Measurements from ENCODE around the gene CILP. TPM values are rescaled to one million over a fixed set of nuclear protein-coding genes. Genes with fewer than 3 reads are reported as not detected.
"Not testable (repeated sequence)": the region's sequence is repeated elsewhere in the genome, so short reads cannot be mapped to it uniquely, and the experiment has no call there.

The CILP gene
- total RNA-seq, 4 donors from 2014 or later = 5.4 to 49.9 (median 41.6) TPM

DNA sequence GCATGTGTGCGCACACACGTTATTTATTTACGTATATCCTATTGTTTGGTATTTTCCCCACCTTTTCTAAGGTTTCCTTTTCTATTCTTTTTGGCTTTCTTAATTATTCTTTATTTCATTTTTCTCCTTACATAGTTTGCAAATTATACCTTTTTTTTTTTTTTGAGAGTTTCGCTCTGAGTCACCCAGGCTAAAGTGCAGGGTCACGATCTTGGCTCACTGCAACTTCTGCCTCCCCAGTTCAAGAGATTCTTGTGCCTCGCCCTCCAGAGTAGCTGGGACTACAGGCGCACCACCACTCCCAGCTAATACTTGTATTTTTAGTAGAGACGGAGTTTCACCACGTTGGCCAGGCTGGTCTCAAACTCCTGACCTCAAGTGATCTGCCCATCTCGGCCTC, 20.0 kb upstream of the CILP start:
- no peak overlapping the region for H3K4me3 ChIP-seq
- ATAC-seq (no peak), DNase-seq (no peak)
- no peak overlapping the region for H3K27ac ChIP-seq
- TF ChIP-seq, protein P1, sequence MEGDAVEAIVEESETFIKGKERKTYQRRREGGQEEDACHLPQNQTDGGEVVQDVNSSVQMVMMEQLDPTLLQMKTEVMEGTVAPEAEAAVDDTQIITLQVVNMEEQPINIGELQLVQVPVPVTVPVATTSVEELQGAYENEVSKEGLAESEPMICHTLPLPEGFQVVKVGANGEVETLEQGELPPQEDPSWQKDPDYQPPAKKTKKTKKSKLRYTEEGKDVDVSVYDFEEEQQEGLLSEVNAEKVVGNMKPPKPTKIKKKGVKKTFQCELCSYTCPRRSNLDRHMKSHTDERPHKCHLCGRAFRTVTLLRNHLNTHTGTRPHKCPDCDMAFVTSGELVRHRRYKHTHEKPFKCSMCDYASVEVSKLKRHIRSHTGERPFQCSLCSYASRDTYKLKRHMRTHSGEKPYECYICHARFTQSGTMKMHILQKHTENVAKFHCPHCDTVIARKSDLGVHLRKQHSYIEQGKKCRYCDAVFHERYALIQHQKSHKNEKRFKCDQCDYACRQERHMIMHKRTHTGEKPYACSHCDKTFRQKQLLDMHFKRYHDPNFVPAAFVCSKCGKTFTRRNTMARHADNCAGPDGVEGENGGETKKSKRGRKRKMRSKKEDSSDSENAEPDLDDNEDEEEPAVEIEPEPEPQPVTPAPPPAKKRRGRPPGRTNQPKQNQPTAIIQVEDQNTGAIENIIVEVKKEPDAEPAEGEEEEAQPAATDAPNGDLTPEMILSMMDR (IDR thresholded peaks at IDR 0.05 in 4 of 5, conservative IDR thresholded peaks at IDR 0.05 in 1 of 5) = no peak
- no peak for TF ChIP-seq POLR2A (IDR thresholded peaks at IDR 0.05)
- intact Hi-C loops (cut with DNase I; ENCODE audit: low total_unique reads) (no loop called here), in situ Hi-C loops (cut with MboI; ENCODE audit: low sequenced_read_pairs in 4 of 4) (no loop called here)
- no peaks in the 10 kb centered on the region for H3K4me1 ChIP-seq
- no peaks in the 10 kb centered on the region for H3K27me3 ChIP-seq
- H3K36me3 ChIP-seq = no peaks in the 10 kb centered on the region
- H3K9me3 ChIP-seq = no peaks in the 10 kb centered on the region

DNA sequence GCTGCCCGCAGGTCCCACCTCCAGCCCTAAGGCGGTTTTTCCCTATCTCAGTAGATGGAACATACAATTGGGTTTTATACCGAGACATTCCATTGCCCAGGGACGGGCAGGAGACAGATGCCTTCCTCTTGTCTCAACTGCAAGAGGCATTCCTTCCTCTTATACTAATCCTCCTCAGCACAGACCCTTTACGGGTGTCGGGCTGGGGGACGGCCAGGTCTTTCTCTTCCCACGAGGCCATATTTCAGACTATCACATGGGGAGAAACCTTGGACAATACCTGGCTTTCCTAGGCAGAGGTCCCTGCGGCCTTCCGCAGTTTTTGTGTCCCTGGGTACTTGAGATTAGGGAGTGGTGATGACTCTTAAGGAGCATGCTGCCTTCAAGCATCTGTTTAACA, 15.6 kb upstream of the CILP start:
- intact Hi-C loops (cut with DNase I; ENCODE audit: low total_unique reads); H3K4me3 ChIP-seq; in situ Hi-C loops (cut with MboI; ENCODE audit: low sequenced_read_pairs in 4 of 4); ATAC-seq; H3K27ac ChIP-seq; H3K27me3 ChIP-seq; DNase-seq; H3K9me3 ChIP-seq; H3K36me3 ChIP-seq; H3K4me1 ChIP-seq: not testable (repeated sequence)

DNA sequence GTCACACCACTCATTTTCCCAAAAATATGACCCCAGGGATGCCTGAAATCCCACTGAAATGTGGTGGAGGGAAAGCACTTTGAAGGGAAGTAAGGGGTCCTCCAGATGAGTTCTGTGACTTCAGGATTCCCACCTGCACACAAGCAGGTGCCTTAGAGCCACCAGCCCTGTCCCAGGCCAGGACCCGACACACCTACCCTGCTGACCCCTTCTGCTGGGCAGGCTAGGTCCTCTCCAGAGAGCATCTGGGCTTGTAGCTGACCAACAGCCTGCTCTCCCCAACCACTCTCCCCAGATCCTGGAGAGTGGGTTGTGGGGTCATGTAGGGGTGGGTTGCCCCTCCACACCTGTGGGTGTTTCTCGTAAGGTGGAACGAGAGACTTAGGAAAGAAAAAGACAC, 14.9 kb upstream of the CILP start:
- no peaks in the 10 kb centered on the region for H3K9me3 ChIP-seq
- no peak overlapping the region for H3K27ac ChIP-seq
- TF ChIP-seq POLR2A (IDR thresholded peaks at IDR 0.05) = no peak
- TF ChIP-seq, protein P1 (IDR thresholded peaks at IDR 0.05 in 4 of 5, conservative IDR thresholded peaks at IDR 0.05 in 1 of 5) = no peak
- H3K4me3 ChIP-seq = no peak overlapping the region
- intact Hi-C loops (cut with DNase I; ENCODE audit: low total_unique reads) = no loop called here
- H3K36me3 ChIP-seq = no peaks in the 10 kb centered on the region
- DNase-seq = no peak
- ATAC-seq = no peak
- no peaks in the 10 kb centered on the region for H3K27me3 ChIP-seq
- H3K4me1 ChIP-seq = no peaks in the 10 kb centered on the region
- in situ Hi-C loops (cut with MboI; ENCODE audit: low sequenced_read_pairs in 4 of 4) = no loop called here

DNA sequence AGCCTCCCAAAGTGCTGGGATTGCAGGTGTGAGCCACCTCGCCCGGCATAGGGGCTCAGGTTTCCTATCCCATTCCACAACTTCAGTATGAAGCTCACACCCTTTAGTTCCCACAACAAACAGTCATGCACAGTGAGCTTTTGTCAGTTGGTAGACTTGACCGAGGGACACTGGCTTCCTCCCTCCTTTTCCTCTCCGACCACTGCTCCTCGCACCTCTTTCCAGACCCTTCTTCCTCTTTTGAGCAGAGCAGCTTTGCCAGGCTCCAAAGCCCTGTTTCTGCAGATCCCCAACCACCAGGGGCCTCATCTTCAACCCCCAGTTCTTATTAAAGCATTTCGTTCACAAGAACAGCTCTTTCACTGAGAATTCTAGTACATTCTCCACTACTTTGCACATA, 12.7 kb upstream of the CILP start:
- DNase-seq = no peak
- ATAC-seq = no peak
- no peaks in the 10 kb centered on the region for H3K36me3 ChIP-seq
- no peak for TF ChIP-seq POLR2A (IDR thresholded peaks at IDR 0.05)
- TF ChIP-seq, protein P1 (IDR thresholded peaks at IDR 0.05 in 4 of 5, conservative IDR thresholded peaks at IDR 0.05 in 1 of 5) = no peak
- H3K27me3 ChIP-seq = no peaks in the 10 kb centered on the region
- H3K4me3 ChIP-seq = no peak overlapping the region
- intact Hi-C loops (cut with DNase I; ENCODE audit: low total_unique reads) = no loop called here
- in situ Hi-C loops (cut with MboI; ENCODE audit: low sequenced_read_pairs in 4 of 4) = no loop called here
- no peaks in the 10 kb centered on the region for H3K9me3 ChIP-seq
- H3K4me1 ChIP-seq = no peaks in the 10 kb centered on the region
- H3K27ac ChIP-seq = no peak overlapping the region

DNA sequence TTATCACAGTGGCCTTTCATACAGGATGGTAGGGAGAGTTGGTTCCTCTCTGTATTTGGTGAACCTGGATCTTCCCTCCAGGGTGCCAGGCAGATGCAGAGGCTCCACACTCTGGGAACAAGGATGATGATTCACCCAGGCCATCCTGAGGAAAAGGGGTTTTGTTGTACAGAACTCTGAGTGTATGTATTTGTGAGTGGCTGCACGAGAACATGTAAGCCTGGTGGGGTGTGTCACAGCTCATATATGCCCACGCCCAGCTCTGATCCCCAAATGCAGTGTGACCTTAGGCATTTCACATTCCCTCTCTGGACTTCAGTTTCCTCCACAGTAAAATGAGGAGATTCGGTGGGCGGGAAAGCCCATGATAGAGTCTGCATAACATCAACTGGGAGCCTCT, 11.6 kb upstream of the CILP start:
- TF ChIP-seq, protein P1 (IDR thresholded peaks at IDR 0.05 in 4 of 5, conservative IDR thresholded peaks at IDR 0.05 in 1 of 5) = no peak
- no peak for TF ChIP-seq POLR2A (IDR thresholded peaks at IDR 0.05)
- H3K36me3 ChIP-seq = no peaks in the 10 kb centered on the region

More for the DNA sequence above, 11.6 kb upstream of the CILP start:
- H3K27me3 ChIP-seq = no peaks in the 10 kb centered on the region
- no peak overlapping the region for H3K4me3 ChIP-seq
- DNase-seq (no peak), ATAC-seq (no peak)
- no peaks in the 10 kb centered on the region for H3K9me3 ChIP-seq
- H3K27ac ChIP-seq = no peak overlapping the region
- in situ Hi-C loops (cut with MboI; ENCODE audit: low sequenced_read_pairs in 4 of 4) = no loop called here
- H3K4me1 ChIP-seq = no peaks in the 10 kb centered on the region
- intact Hi-C loops (cut with DNase I; ENCODE audit: low total_unique reads) = no loop called here

Measured in gastrocnemius medialis (tissue), 4 donors.